Esophagus squamous epithelium (tissue), 4 donors: Measurements from ENCODE around the gene OSBPL9.

Experiments
- CTCF ChIP-seq, 6 experiments: fragments of 450-650 bp in 4 of 6; fragments of 200-600 bp in 2 of 6; sonication (generic) in 2 of 6; IDR thresholded peaks; one replicate each; pipeline ENCODE4 v1.5.1; 2016 to 2019; ENCODE audit warnings: antibody characterized with exemption in 6 of 6, mild to moderate bottlenecking in 4 of 6, moderate library complexity in 4 of 6
- POLR2A ChIP-seq, 4 donors: fragments of 450-650 bp; IDR thresholded peaks; one replicate each; pipeline ENCODE4 v1.6.1; 2017; ENCODE audit warnings: antibody characterized with exemption in 4 of 4, mild to moderate bottlenecking in 4 of 4, moderate library complexity in 3 of 4

DNA sequence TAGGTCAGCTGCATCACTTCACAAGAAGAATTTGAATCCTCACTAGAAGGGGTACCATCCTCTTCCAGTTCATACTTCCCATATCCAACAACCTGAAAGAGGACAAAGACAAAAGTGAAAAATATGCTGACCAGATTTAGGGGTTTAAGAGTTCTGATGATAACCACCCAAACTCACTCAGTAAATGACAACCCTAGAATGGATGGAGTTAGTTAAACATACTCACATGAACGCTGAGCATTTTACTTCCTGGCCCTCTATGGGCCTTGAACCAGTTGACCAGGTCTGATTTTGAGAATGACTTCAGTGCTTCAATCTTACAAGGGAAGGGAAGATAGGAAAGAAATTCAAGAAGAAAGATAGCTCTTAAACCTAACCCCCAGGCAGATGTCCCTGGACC lies 172.4 kb downstream of the OSBPL9 start:
- TF ChIP-seq POLR2A (IDR thresholded peaks at IDR 0.05) (no peak), CTCF (IDR thresholded peaks at IDR 0.05) (no peak)
